HepG2 (cell line): ENCODE data around the gene SUOX. TPM values are rescaled to one million over a fixed set of nuclear protein-coding genes. Genes with fewer than 3 reads are reported as not detected.

Source experiments
- ATAC-seq: fragments of 200-7000 bp; cut with Tn5 transposase; 3 replicates; pipeline ENCODE4 v1.9.1; 2020; ENCODE audit warnings: mild to moderate bottlenecking, moderate library complexity
- BruUV-seq: library from RNA; stranded (reverse); fragments of 400-500 nt; replicated peaks from 2 replicates; lab custom pipeline; 2021; lab: Mats Ljungman, UMichigan
- CTCF ChIA-PET: fragments of 300-600 bp; formaldehyde crosslinking; extraction: SDS; loops from one replicate; lab custom pipeline; 2021; ENCODE audit warnings: low total read pairs, inconsistent platforms, low intra/inter-chr PET ratio; lab: Yijun Ruan, JAX
- POLR2A ChIA-PET: fragments of 350-600 bp; sonication (Branson Sonifier 250); formaldehyde crosslinking; loops from one replicate; lab custom pipeline; 2020; ENCODE audit warnings: antibody characterized with exemption, inconsistent platforms; lab: Yijun Ruan, JAX
- DNase-seq: peaks from one replicate; pipeline ENCODE4 v3.0.0-alpha.2; 2015; ENCODE audit warnings: low spot score
- FAIRE-seq: peaks from 3 replicates; lab custom pipeline; 2011; peaks lifted over from hg19 to GRCh38; lab: Jason Lieb, UNC
- H2AFZ ChIP-seq: one replicate; pipeline ENCODE4 v1.6.1; 2011; ENCODE audit warnings: low read length, inconsistent platforms
- H3K27ac ChIP-seq: fragments of 300-600 bp; 3 replicates; pipeline ENCODE4 v1.8.0; 2011; ENCODE audit warnings: mixed run types, mild to moderate bottlenecking, mixed read lengths, low read length, inconsistent platforms; ENCODE audit not compliant: insufficient read depth; ENCODE audit errors: extremely low read length
- H3K27me3 ChIP-seq, 2 experiments: fragments of 200-600 bp in 1 of 2; 2 replicates in 1 of 2; 3 replicates in 1 of 2; pipeline versions ENCODE4 v1.6.0 to v1.8.0; 2011; ENCODE audit warnings: low read length in 2 of 2, mild to moderate bottlenecking in 2 of 2, moderate library complexity in 2 of 2, inconsistent platforms in 1 of 2; ENCODE audit not compliant: insufficient read depth in 2 of 2, control insufficient read depth in 1 of 2
- H3K36me3 ChIP-seq, 2 experiments: fragments of 200-600 bp in 1 of 2; replicated peaks in 1 of 2; 2 replicates in 1 of 2; 3 replicates in 1 of 2; pipeline versions ENCODE4 v1.5.1 to v1.8.0; 2011; ENCODE audit warnings: low read length in 2 of 2, inconsistent platforms in 1 of 2; ENCODE audit not compliant: insufficient read depth in 2 of 2, control insufficient read depth in 1 of 2
- H3K4me1 ChIP-seq: 2 replicates; pipeline ENCODE4 v1.5.1; 2012; ENCODE audit warnings: low read length, inconsistent platforms; ENCODE audit not compliant: insufficient read depth
- H3K4me2 ChIP-seq: 2 replicates; pipeline ENCODE4 v1.6.0; 2011; ENCODE audit warnings: low read depth, low read length, inconsistent platforms
- H3K4me3 ChIP-seq, 3 experiments: fragments of 200-600 bp in 1 of 3; sonication (generic), shearing (Covaris generic) in 1 of 3; replicated peaks in 1 of 3; 2 replicates each; pipeline ENCODE4 v1.5.1; 2011 to 2016; ENCODE audit warnings: low read length in 3 of 3, inconsistent platforms in 2 of 3, low read depth in 2 of 3, mild to moderate bottlenecking in 2 of 3, control low read depth in 1 of 3, mixed read lengths in 1 of 3; ENCODE audit not compliant: insufficient read depth in 1 of 3
- H3K79me2 ChIP-seq: one replicate; pipeline ENCODE4 v1.6.1; 2011; ENCODE audit warnings: low read length, inconsistent platforms; ENCODE audit not compliant: insufficient read depth
- H3K9ac ChIP-seq: 2 replicates; pipeline ENCODE4 v1.6.0; 2011; ENCODE audit warnings: mild to moderate bottlenecking, low read depth, low read length, inconsistent platforms; ENCODE audit not compliant: insufficient read depth
- H3K9me3 ChIP-seq: 2 replicates; pipeline ENCODE4 v1.5.1; 2012; ENCODE audit warnings: mild to moderate bottlenecking, low read length
- H4K20me1 ChIP-seq: 2 replicates; pipeline ENCODE4 v1.6.0; 2011; ENCODE audit warnings: inconsistent platforms, mild to moderate bottlenecking, low read length, moderate library complexity; ENCODE audit not compliant: insufficient read depth
- CBX2 ChIP-seq, 2 experiments: fragments of 200-600 bp in 1 of 2; sonication (generic); formaldehyde crosslinking in 1 of 2; IDR thresholded peaks; 2 replicates each; pipeline versions ENCODE4 v1.7.0 to v1.8.1; 2018 to 2022; ENCODE audit warnings: low read depth in 2 of 2, low read length in 1 of 2, mild to moderate bottlenecking in 1 of 2, missing genetic modification reagents in 1 of 2
- FOXJ3 ChIP-seq: sonication (generic); formaldehyde crosslinking; IDR thresholded peaks from 2 replicates; pipeline ENCODE4 v1.4.0; 2020; ENCODE audit warnings: missing genetic modification reagents, mild to moderate bottlenecking, borderline replicate concordance
- JUNB ChIP-seq: sonication (generic); formaldehyde crosslinking; IDR thresholded peaks from 2 replicates; pipeline ENCODE4 v1.8.0; 2022; ENCODE audit warnings: missing genetic modification reagents, mild to moderate bottlenecking, borderline replicate concordance
- KLF13 ChIP-seq: sonication (generic); formaldehyde crosslinking; IDR thresholded peaks from 2 replicates; pipeline ENCODE4 v1.4.0; 2020; ENCODE audit warnings: mild to moderate bottlenecking, missing genetic modification reagents
- MXD1 ChIP-seq: sonication (generic); formaldehyde crosslinking; IDR thresholded peaks from 2 replicates; pipeline ENCODE4 v1.4.0; 2020; ENCODE audit warnings: mild to moderate bottlenecking, missing genetic modification reagents
- POLR2A ChIP-seq, 2 experiments: IDR thresholded peaks; 2 replicates each; pipeline ENCODE4 v1.6.1; 2011; ENCODE audit warnings: low read depth in 2 of 2, low read length in 2 of 2, mild to moderate bottlenecking in 1 of 2, moderate library complexity in 1 of 2; ENCODE audit not compliant: insufficient read depth in 1 of 2
- RFXAP ChIP-seq: sonication (generic); formaldehyde crosslinking; IDR thresholded peaks from 2 replicates; pipeline ENCODE4 v1.4.0; 2020; ENCODE audit warnings: missing genetic modification reagents, borderline replicate concordance
- SSRP1 ChIP-seq: IDR thresholded peaks from 2 replicates; pipeline ENCODE4 v1.6.1; 2016; ENCODE audit warnings: control low read depth
- ZNF547 ChIP-seq: sonication (generic); formaldehyde crosslinking; IDR thresholded peaks from 2 replicates; pipeline ENCODE4 v1.5.1; 2020; ENCODE audit warnings: mild to moderate bottlenecking, missing genetic modification reagents
- ZNF749 ChIP-seq: sonication (generic); formaldehyde crosslinking; IDR thresholded peaks from 2 replicates; pipeline ENCODE4 v1.8.0; 2022; ENCODE audit warnings: mild to moderate bottlenecking, missing genetic modification reagents, moderate library complexity, borderline replicate concordance
- ZNF768 ChIP-seq: sonication (generic); formaldehyde crosslinking; IDR thresholded peaks from 2 replicates; pipeline ENCODE4 v1.4.0; 2020; ENCODE audit warnings: missing genetic modification reagents
- WGBS: methylation state at CpG from one replicate; pipeline ENCODE4 v1.1.6; 2017; ENCODE audit warnings: low lambda C conversion rate; 5-methylcytosine and 5-hydroxymethylcytosine counted together
- in situ Hi-C: cut with HindIII; loops from 2 replicates; pipeline ENCODE4 v1.10.0; 2017; ENCODE audit warnings: low pct_unique_long_range_greater_than_20kb; ENCODE audit not compliant: extremely low pct_ligation_motif_present
- intact Hi-C: fragments of 100-400 bp; cut with micrococcal nuclease; formaldehyde crosslinking; loops from one replicate; pipeline ENCODE4 v1.10.0; 2022; ENCODE audit not compliant: unreplicated experiment
- polyA plus RNA-seq, 8 experiments: library from polyadenylated mRNA; depleted of rRNA in 3 of 8; stranded (reverse) in 7 of 8; unstranded in 1 of 8; fragments of >200 nt; fragmentation: Illumina TruSeq in 4 of 8; extraction: Trizol in 4 of 8; gene quantifications; 2 replicates each; pipeline versions ENCODE4 v1.2.1 to v1.2.3, GENCODE V29; 2011 to 2016; ENCODE audit warnings: low read depth in 4 of 8, missing spikeins in 1 of 8, mixed read lengths in 1 of 8; ENCODE audit not compliant: insufficient read depth in 1 of 8
- total RNA-seq, 5 experiments: library from RNA; depleted of rRNA; stranded (reverse); fragments of >200 nt; fragmentation: Illumina TruSeq; extraction: Trizol; gene quantifications; 2 replicates each; pipeline ENCODE4 v1.2.3, GENCODE V29; 2016; ENCODE audit warnings: low read depth in 1 of 5
- TF ChIP-seq, protein P1 (sequence below): sonication (generic); formaldehyde crosslinking; IDR thresholded peaks from 2 replicates; pipeline ENCODE4 v1.9.0; 2021; ENCODE audit warnings: mild to moderate bottlenecking, missing genetic modification reagents
- TF ChIP-seq, protein P2 (sequence below): sonication (generic); formaldehyde crosslinking; IDR thresholded peaks from 2 replicates; pipeline ENCODE4 v1.4.0; 2020; ENCODE audit warnings: mild to moderate bottlenecking, missing genetic modification reagents

Gene SUOX
- total and polyA plus RNA-seq, 2 of the 13 experiments (the other 11 are each of a cell fraction or from before 2014, with no cell fraction given): 23.9 to 25.9 TPM

DNA sequence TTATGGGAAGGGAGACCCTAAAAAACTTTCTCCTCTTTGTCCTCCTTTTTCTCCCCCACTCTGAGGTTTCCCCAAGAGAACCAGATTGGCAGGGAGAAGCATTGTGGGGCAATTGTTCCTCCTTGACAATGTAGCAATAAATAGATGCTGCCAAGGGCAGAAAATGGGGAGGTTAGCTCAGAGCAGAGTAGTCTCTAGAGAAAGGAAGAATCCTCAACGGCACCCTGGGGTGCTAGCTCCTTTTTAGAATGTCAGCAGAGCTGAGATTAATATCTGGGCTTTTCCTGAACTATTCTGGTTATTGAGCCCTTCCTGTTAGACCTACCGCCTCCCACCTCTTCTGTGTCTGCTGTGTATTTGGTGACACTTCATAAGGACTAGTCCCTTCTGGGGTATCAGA lies 40.1 kb downstream of the SUOX start:
- no peak for FAIRE-seq
- in situ Hi-C loops: loop anchor here (10.0 kb wide), 1 partner anchor 62 kb away; the partner anchor contains the start of gene RAB5B
- peaks cover 31% of the 10 kb centered on the region for H3K4me1 ChIP-seq
- intact Hi-C loops: loop anchor here (5.0 kb wide), 1 partner anchor 300 kb away; no protein-coding TSS in a partner anchor
- no TSS peak for BruUV-seq
- 88% methylated on average over 2 of the region's 2 CpGs for WGBS
- ChIA-PET POLR2A (no interaction called here), CTCF (no interaction called here)
- no peak overlapping the region for H3K9ac ChIP-seq
- no peaks in the 10 kb centered on the region for H3K9me3 ChIP-seq
- H3K79me2 ChIP-seq: peaks cover 4% of the 10 kb centered on the region
- peak overlapping the region; percentile 17 for H3K27ac ChIP-seq
- ATAC-seq: no peak
- no peak overlapping the region for H2AFZ ChIP-seq
- H3K27me3 ChIP-seq: no peaks in the 10 kb centered on the region
- no peaks in the 10 kb centered on the region for H4K20me1 ChIP-seq
- no peak overlapping the region for H3K4me2 ChIP-seq
- DNase-seq: no peak
- TF ChIP-seq, protein P1, sequence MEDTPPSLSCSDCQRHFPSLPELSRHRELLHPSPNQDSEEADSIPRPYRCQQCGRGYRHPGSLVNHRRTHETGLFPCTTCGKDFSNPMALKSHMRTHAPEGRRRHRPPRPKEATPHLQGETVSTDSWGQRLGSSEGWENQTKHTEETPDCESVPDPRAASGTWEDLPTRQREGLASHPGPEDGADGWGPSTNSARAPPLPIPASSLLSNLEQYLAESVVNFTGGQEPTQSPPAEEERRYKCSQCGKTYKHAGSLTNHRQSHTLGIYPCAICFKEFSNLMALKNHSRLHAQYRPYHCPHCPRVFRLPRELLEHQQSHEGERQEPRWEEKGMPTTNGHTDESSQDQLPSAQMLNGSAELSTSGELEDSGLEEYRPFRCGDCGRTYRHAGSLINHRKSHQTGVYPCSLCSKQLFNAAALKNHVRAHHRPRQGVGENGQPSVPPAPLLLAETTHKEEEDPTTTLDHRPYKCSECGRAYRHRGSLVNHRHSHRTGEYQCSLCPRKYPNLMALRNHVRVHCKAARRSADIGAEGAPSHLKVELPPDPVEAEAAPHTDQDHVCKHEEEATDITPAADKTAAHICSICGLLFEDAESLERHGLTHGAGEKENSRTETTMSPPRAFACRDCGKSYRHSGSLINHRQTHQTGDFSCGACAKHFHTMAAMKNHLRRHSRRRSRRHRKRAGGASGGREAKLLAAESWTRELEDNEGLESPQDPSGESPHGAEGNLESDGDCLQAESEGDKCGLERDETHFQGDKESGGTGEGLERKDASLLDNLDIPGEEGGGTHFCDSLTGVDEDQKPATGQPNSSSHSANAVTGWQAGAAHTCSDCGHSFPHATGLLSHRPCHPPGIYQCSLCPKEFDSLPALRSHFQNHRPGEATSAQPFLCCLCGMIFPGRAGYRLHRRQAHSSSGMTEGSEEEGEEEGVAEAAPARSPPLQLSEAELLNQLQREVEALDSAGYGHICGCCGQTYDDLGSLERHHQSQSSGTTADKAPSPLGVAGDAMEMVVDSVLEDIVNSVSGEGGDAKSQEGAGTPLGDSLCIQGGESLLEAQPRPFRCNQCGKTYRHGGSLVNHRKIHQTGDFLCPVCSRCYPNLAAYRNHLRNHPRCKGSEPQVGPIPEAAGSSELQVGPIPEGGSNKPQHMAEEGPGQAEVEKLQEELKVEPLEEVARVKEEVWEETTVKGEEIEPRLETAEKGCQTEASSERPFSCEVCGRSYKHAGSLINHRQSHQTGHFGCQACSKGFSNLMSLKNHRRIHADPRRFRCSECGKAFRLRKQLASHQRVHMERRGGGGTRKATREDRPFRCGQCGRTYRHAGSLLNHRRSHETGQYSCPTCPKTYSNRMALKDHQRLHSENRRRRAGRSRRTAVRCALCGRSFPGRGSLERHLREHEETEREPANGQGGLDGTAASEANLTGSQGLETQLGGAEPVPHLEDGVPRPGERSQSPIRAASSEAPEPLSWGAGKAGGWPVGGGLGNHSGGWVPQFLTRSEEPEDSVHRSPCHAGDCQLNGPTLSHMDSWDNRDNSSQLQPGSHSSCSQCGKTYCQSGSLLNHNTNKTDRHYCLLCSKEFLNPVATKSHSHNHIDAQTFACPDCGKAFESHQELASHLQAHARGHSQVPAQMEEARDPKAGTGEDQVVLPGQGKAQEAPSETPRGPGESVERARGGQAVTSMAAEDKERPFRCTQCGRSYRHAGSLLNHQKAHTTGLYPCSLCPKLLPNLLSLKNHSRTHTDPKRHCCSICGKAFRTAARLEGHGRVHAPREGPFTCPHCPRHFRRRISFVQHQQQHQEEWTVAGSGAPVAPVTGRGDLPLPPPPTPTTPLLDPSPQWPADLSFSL (CRISPR knock-in tag): no peak
- TF ChIP-seq SSRP1 (CRISPR knock-in tag): no peak
- no peak for TF ChIP-seq FOXJ3
- TF ChIP-seq ZNF768 (CRISPR knock-in tag): no peak
- TF ChIP-seq CBX2 (IDR thresholded peaks at IDR 0.05; ENCODE audit: low read depth, low read length): no peak
- no peak for TF ChIP-seq CBX2 (CRISPR knock-in tag; IDR thresholded peaks at IDR 0.05; ENCODE audit: low read depth)
- no peak for TF ChIP-seq MXD1
- no peak for TF ChIP-seq ZNF749 (CRISPR knock-in tag)
- no peak for TF ChIP-seq KLF13 (CRISPR knock-in tag)
- no peak for TF ChIP-seq POLR2A (IDR thresholded peaks at IDR 0.05; ENCODE audit: insufficient read depth in 1 of 2, low read depth in 2 of 2, low read length in 2 of 2)
- no peak for TF ChIP-seq JUNB (CRISPR knock-in tag)
- TF ChIP-seq, protein P2, sequence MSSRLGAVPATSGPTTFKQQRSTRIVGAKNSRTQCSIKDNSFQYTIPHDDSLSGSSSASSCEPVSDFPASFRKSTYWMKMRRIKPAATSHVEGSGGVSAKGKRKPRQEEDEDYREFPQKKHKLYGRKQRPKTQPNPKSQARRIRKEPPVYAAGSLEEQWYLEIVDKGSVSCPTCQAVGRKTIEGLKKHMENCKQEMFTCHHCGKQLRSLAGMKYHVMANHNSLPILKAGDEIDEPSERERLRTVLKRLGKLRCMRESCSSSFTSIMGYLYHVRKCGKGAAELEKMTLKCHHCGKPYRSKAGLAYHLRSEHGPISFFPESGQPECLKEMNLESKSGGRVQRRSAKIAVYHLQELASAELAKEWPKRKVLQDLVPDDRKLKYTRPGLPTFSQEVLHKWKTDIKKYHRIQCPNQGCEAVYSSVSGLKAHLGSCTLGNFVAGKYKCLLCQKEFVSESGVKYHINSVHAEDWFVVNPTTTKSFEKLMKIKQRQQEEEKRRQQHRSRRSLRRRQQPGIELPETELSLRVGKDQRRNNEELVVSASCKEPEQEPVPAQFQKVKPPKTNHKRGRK (CRISPR knock-in tag): no peak
- no peak for TF ChIP-seq ZNF547 (CRISPR knock-in tag)
- no peak for TF ChIP-seq RFXAP
- no peak overlapping the region for H3K4me3 ChIP-seq
- peaks cover 0 to 20% of the 10 kb centered on the region in 2 experiments; a peak in 4 of 5 replicates for H3K36me3 ChIP-seq
